PC-9 (cell line): ENCODE results near the gene HOXB13. TPM values are rescaled to one million over a fixed set of nuclear protein-coding genes. Genes with fewer than 3 reads are reported as not detected.

ENCODE experiments used
- Bru-seq: library from RNA; stranded (reverse); fragments of 400-500 nt; gene quantifications from one replicate; lab custom pipeline; 2021; lab: Mats Ljungman, UMichigan
- BruChase-seq, 2 experiments: library from RNA; stranded (reverse); fragments of 400-500 nt; gene quantifications; one replicate each; lab custom pipeline; 2021; lab: Mats Ljungman, UMichigan
- BruUV-seq: library from RNA; stranded (reverse); fragments of 400-500 nt; replicated peaks from 2 replicates; lab custom pipeline; 2021; lab: Mats Ljungman, UMichigan
- CTCF ChIA-PET: fragments of 300-600 bp; sonication (Branson Sonifier 250); formaldehyde crosslinking; loops from one replicate; lab custom pipeline; 2022; ENCODE audit warnings: antibody characterized with exemption; lab: Charles Lee
- POLR2A ChIA-PET: fragments of 300-600 bp; sonication (Branson Sonifier 250); formaldehyde crosslinking; loops from one replicate; lab custom pipeline; 2022; ENCODE audit warnings: antibody characterized with exemption; ENCODE audit not compliant: unreplicated experiment; lab: Charles Lee
- DNase-seq, 2 experiments: peaks; one replicate each; pipeline versions ENCODE4 v3.0.0 to v3.0.0-alpha.2; 2015 to 2022; ENCODE audit warnings: mixed read lengths in 1 of 2
- H2AFZ ChIP-seq: fragments of 200-600 bp; sonication (generic); 2 replicates; pipeline ENCODE4 v1.8.1; 2017; ENCODE audit warnings: antibody characterized with exemption
- H3F3A ChIP-seq: fragments of 200-600 bp; sonication (generic); 2 replicates; pipeline ENCODE4 v1.8.1; 2017; ENCODE audit warnings: antibody characterized with exemption, mild to moderate bottlenecking, low read depth; ENCODE audit not compliant: insufficient read depth
- H3K27ac ChIP-seq: fragments of 200-600 bp; sonication (generic); 2 replicates; pipeline ENCODE4 v1.6.1; 2016; ENCODE audit warnings: mixed run types
- H3K27me3 ChIP-seq: fragments of 200-600 bp; sonication (generic); 2 replicates; pipeline ENCODE4 v1.6.1; 2016; ENCODE audit warnings: low read depth, mixed run types; ENCODE audit not compliant: insufficient read depth
- H3K36me3 ChIP-seq: fragments of 200-600 bp; sonication (generic); 2 replicates; pipeline ENCODE4 v1.6.1; 2016; ENCODE audit warnings: low read depth, mixed run types
- H3K4me1 ChIP-seq: fragments of 200-600 bp; sonication (generic); replicated peaks from 2 replicates; pipeline ENCODE4 v1.6.1; 2016; ENCODE audit warnings: mixed run types; ENCODE audit not compliant: insufficient read depth
- H3K4me2 ChIP-seq: fragments of 200-600 bp; sonication (generic); 2 replicates; pipeline ENCODE4 v1.6.1; 2017; ENCODE audit warnings: mixed run types
- H3K4me3 ChIP-seq: fragments of 200-600 bp; sonication (generic); 2 replicates; pipeline ENCODE4 v1.6.1; 2016; ENCODE audit warnings: mixed run types
- H3K79me2 ChIP-seq: fragments of 200-600 bp; sonication (generic); 2 replicates; pipeline ENCODE4 v1.6.1; 2017; ENCODE audit warnings: low read depth, mixed run types
- H3K9me2 ChIP-seq: fragments of 200-600 bp; sonication (generic); 2 replicates; pipeline ENCODE4 v1.8.1; 2017; ENCODE audit warnings: mild to moderate bottlenecking; ENCODE audit not compliant: insufficient read depth
- H3K9me3 ChIP-seq: fragments of 200-600 bp; sonication (generic); 2 replicates; pipeline ENCODE4 v1.8.1; 2016; ENCODE audit warnings: low read depth; ENCODE audit not compliant: insufficient read depth
- H4K20me1 ChIP-seq: fragments of 200-600 bp; sonication (generic); 2 replicates; pipeline ENCODE4 v1.8.1; 2017; ENCODE audit not compliant: insufficient read depth
- EZH2 ChIP-seq: fragments of 200-600 bp; sonication (generic); IDR thresholded peaks from 2 replicates; pipeline ENCODE4 v1.8.0; 2017; ENCODE audit warnings: antibody characterized with exemption, low read depth
- intact Hi-C: fragments of 100-400 bp; cut with micrococcal nuclease; formaldehyde crosslinking; loops from one replicate; pipeline ENCODE4 v1.10.0; 2022; ENCODE audit not compliant: unreplicated experiment
- long read RNA-seq: library from polyadenylated mRNA; stranded (forward); transcript quantifications from one replicate; pipeline ENCODE4 v2.0.0, GENCODE V29; 2022
- total RNA-seq: library from RNA; stranded (reverse); gene quantifications from 2 replicates; pipeline ENCODE4 v1.2.3, GENCODE V29; 2021
- TF ChIP-seq, protein P1 (sequence below): fragments of 200-600 bp; sonication (generic); conservative IDR thresholded peaks from 2 replicates; pipeline ENCODE4 v1.6.1; 2017; ENCODE audit warnings: mixed run types, antibody characterized with exemption, mild to moderate bottlenecking, moderate library complexity

HOXB13 gene
- total RNA-seq (0.15 TPM in 1 of 2 replicates, not detected in the other), Bru-seq, nascent RNA (not detected), BruChase-seq, experiment 1, labeled RNA remaining after a 2-hour chase (not detected), BruChase-seq, experiment 2, labeled RNA remaining after a 6-hour chase (percentile 12 among the genes with signal in this experiment)
- long read RNA-seq: 0 reads

DNA sequence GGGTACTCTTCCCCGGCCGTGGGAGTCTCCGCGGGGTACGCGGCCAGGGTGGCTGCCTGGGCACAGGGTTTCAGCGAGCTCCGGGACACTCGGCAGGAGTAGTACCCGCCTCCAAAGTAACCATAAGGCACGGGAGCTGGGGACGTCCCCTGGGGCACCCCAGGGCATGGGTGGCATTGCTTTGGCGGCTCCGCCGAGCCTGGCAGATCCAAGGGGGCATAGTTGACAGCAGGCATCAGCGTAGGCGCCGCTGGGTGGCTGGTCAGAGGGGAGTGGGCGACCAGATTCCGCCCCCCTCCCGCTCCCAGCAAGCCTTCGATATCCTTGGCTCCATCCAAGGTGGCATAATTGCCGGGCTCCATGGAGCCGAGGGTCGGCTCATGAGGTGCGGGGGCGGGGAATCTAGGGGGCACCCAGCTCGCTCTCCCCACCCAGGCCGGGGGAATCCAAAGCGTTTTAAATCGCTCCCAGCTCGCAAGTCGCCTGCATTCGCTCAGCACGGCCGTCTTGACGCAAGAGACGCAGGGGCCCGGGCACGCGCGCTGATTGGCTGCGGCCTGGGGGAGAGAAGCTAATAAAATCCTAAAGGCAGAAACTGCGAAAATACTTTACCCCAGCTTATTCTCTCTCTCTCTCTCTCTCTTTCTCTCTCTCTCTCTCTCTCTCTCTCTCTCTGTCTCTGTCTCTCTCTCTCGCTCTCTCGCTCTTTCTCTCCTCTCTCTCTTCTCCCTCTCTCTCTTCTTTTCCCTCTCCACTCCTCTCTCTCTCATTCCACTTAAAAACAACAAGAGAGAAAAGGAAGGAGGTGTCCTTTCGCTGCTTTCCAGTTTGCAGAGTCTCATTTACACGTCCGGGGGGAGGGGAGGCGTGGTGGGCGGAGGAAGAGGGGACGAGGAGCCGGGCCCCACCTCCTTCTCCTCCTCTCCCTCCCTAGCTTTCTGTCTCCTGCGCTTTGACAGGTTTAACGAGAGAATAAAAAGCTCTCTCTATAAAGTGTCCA lies at the start of gene HOXB13:
Gene HOXB13 (minus strand): TSS at position 519 of the 1,000 bp plus-strand sequence. CDS start 157 bp downstream, at position 362.
- Histone ChIP-seq H3K27ac (no peak within 1 kb of the TSS), H3K4me2 (no peak within 1 kb of the TSS), H3F3A (no peaks in the 10 kb centered on the region), H3K4me1 (no peaks in the 10 kb centered on the region), H3K79me2 (no peaks in the 10 kb centered on the region), H4K20me1 (no peaks in the 10 kb centered on the region), H3K9me3 (no peaks in the 10 kb centered on the region), H3K9me2 (no peaks in the 10 kb centered on the region), H3K36me3 (no peaks in the 10 kb centered on the region), H2AFZ (no peak within 1 kb of the TSS), H3K27me3 (peaks cover 93% of the 10 kb centered on the region), H3K4me3 (no peak within 1 kb of the TSS)
- TF ChIP-seq, protein P1, sequence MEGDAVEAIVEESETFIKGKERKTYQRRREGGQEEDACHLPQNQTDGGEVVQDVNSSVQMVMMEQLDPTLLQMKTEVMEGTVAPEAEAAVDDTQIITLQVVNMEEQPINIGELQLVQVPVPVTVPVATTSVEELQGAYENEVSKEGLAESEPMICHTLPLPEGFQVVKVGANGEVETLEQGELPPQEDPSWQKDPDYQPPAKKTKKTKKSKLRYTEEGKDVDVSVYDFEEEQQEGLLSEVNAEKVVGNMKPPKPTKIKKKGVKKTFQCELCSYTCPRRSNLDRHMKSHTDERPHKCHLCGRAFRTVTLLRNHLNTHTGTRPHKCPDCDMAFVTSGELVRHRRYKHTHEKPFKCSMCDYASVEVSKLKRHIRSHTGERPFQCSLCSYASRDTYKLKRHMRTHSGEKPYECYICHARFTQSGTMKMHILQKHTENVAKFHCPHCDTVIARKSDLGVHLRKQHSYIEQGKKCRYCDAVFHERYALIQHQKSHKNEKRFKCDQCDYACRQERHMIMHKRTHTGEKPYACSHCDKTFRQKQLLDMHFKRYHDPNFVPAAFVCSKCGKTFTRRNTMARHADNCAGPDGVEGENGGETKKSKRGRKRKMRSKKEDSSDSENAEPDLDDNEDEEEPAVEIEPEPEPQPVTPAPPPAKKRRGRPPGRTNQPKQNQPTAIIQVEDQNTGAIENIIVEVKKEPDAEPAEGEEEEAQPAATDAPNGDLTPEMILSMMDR: no peak
- no peak for TF ChIP-seq EZH2
- peak in 1 of 2 experiments; percentile 16 for DNase-seq
- ChIA-PET CTCF (interaction anchor here (1.0 kb wide), 1 partner anchor 150 kb away, joined by 3 read pairs; no protein-coding TSS in a partner anchor), POLR2A (no interaction called here)
- BruUV-seq: no TSS peak
- intact Hi-C loops: no loop called here

DNA sequence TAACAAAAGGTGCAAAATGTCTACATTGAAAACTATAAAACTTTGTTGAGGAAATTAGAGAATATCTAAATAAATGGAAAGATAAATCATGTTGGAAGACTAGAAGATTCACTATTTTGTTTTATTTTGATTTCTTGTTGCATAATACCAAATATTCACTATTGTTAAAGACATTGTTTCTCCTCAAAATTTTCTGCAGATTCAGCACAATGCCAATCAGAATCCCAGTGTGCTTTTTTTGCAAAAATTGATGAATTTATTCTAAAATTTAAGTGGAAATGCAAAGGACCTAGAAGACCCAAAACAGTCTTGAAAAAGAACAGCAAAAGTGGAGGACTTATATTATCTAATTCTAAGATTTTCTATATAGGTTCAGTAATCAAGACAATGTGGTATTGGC lies 48.1 kb upstream of the HOXB13 start:
- TF ChIP-seq, protein P1: no peak
- no peak for TF ChIP-seq EZH2
- ChIA-PET CTCF (no interaction called here), POLR2A (no interaction called here)
- intact Hi-C loops: no loop called here
- H3K9me3 ChIP-seq: no peaks in the 10 kb centered on the region
- no peaks in the 10 kb centered on the region for H3F3A ChIP-seq
- H3K27me3 ChIP-seq: peaks cover 19% of the 10 kb centered on the region
- H3K27ac ChIP-seq: no peak overlapping the region
- H3K9me2 ChIP-seq: no peaks in the 10 kb centered on the region
- H3K4me1 ChIP-seq: no peaks in the 10 kb centered on the region
- no peaks in the 10 kb centered on the region for H4K20me1 ChIP-seq
- H3K79me2 ChIP-seq: no peaks in the 10 kb centered on the region
- H3K36me3 ChIP-seq: no peaks in the 10 kb centered on the region
- BruUV-seq: no TSS peak
- no peak overlapping the region for H3K4me3 ChIP-seq
- no peak for DNase-seq
- no peak overlapping the region for H3K4me2 ChIP-seq
- no peak overlapping the region for H2AFZ ChIP-seq

DNA sequence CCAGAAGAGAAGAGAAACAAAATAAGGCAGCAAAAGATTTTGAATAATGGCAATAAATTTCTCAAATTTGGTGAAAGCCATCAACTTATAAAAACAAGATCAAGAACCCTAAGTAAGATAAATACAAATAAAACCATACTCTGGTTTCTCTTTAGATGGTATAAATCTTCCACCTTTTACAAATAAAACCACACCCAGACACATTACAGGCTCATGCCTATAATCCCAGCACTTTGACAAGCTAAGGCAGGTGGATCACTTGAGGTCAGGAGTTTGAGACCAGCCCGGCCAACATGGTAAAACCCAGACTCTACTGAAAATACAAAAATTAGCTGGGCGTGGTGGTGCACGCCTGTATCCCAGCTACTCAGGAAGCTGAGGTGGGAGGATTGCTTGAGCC lies 44.7 kb upstream of the HOXB13 start:
- ChIA-PET POLR2A (no interaction called here), CTCF (no interaction called here)
- DNase-seq: no peak
- TF ChIP-seq, protein P1: no peak
- TF ChIP-seq EZH2: no peak
- no peaks in the 10 kb centered on the region for H3K36me3 ChIP-seq
- no peak overlapping the region for H3K4me2 ChIP-seq
- intact Hi-C loops: no loop called here
- no peaks in the 10 kb centered on the region for H4K20me1 ChIP-seq
- peaks cover 17% of the 10 kb centered on the region; the same call in 1 of the 2 replicates for H3K27me3 ChIP-seq
- H3K9me2 ChIP-seq: no peaks in the 10 kb centered on the region
- H3K27ac ChIP-seq: no peak overlapping the region
- BruUV-seq: no TSS peak
- H3K9me3 ChIP-seq: no peaks in the 10 kb centered on the region
- no peaks in the 10 kb centered on the region for H3F3A ChIP-seq
- H2AFZ ChIP-seq: no peak overlapping the region
- H3K79me2 ChIP-seq: no peaks in the 10 kb centered on the region
- no peaks in the 10 kb centered on the region for H3K4me1 ChIP-seq
- H3K4me3 ChIP-seq: no peak overlapping the region
